Measurements from ENCODE around the gene TMEM250.
"Not testable (repeated sequence)": the region's sequence is repeated elsewhere in the genome, so short reads cannot be mapped to it uniquely, and the experiment has no call there.

TMEM250 gene

DNA sequence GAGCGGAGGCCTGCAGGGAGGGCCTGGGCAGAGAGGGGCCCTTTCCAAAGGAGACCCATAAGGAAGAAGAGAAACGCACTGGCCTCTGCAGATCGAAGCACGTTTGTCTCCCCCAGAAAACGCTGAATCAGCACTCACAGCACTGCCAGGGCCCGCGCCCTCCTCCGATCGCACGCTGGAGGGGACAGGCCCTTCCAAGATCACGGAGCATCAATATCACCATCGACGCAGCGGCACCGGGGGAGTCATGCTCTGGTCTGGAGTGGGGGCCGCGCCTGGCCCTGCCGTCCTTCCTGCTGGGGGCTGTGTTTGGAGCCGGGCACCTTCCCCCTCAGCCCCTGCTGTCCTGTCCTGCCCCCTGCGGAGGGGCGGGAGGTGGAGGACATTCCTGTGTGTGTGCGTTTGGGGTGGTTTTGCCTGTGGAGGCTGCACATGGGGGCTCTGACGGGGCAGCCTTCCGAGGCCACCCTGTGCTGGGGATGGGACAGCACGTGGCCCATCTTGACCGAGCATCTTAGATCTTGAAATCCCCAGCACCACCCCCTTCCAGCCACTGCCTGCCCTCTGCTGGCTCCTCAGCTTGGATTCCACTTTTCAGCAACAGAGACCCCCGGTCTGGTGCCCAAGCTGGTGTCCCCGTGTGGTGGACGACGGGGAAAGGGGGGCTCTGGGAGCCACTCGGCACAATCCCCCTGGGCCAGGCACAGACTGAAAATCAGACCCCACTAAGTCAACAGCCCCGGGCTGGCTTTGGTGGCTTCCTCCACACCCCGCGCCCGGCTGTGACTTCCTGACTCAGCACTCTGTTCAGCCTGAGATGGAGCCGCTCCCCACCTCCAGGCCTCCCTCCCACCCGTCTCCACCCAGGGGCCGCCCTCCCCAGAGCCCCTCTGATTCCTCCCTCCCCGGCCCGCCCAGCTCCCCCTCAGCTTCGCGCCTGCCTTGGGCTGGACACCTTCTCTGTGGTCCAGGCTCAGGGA is 8.3 kb downstream of the TMEM250 start:
- peak; percentile 45 for DNase-seq

DNA sequence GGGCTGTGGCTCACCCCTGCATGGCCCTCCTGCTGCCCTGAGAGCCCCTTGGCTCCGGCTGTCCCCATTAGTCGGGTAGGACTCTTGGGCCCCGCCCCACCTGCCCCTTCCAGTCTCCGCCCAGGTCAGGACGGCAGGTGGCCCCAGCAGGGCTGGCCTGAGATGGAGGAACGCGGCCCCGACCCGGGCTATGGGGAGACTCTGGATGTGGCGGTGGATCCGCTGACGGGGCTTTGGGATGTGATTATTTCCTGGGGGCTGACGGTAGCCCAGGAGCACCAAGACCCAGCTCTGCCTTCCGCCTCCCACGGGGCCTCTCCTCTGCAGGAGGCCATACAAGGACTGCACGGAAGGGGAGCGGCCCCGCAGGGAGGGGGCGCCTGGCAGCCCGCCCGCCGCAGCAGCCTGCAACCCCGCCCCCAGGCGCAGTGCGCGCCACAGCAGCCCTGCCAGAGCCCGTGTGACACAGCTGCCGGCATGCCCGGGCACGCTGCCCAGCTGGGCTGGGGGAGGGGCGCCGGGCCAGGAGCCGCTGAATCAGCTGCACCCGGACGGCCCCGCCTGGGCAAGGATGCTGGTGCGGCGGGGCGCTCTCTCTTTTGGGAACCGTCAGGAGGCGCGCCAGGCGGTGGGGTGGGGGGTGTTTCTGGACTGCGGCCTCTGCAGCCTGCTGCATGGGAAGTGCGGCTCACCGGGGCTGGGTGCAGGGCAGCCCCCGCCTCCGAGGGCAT is 9.2 kb downstream of the TMEM250 start:
- DNase-seq = peak; percentile 88

DNA sequence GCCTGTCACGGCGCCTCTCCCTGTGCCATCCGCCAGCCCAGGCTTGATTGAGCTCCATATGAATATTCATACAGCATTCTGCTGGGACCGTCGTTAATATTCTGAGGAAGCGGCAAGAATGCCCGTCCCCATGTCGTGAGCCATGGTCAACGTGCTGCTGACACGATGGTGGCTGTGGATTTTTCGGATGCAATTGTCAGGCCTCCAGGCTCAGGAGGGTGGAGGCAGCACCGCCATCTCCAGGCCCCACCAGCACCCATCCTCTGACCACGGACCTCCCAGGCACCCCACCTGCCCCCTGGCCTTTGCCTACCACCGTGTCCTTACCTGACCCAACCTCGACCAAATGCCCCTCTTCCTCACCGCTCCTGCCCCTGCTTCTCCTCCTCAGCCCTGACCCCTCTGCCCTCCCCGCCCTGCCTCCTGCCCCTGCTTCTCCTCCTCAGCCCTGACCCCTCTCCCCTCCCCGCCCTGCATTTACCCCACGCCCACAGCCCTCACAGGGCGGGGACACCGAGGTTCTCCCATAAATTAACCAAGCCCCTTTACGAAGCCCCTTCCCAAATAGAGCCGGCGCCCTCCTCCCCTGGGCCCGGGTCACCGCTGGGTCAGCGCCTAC is 9.9 kb downstream of the TMEM250 start:
- DNase-seq = no peak

DNA sequence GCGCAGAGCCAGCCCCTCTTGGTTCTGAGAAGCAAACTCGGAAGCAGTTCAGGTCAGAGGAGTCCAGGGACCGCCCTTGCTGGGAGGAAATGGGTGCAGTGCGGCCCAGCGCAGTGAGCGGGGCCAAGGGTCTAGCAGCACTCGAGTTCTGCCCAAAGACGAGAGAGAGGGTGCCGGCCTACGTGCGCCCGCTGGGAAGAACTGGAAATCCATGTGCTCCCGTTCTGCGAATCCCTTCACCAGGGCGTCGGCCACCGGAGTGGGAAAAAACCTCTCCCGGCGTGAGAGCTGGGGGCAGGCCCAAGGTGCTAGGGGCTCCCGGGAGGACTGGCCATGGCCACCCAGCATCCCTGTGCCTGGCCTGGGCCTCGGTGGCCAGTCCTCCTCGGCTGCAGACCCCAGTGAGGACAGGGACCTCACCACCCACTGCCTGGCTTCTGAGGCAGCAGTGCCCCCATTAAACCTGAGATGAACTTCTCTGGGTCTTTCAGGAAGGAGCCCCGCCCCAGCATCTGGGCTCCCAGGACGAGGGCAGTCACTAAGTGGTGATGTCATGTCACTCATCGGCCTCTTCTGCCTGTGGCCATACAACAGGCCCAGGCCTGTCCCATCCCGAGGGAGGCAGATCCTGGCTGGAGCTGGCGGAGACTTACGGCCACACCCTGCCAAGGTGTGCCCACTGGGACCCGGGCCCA is 10.6 kb downstream of the TMEM250 start:
- no peak for DNase-seq

DNA sequence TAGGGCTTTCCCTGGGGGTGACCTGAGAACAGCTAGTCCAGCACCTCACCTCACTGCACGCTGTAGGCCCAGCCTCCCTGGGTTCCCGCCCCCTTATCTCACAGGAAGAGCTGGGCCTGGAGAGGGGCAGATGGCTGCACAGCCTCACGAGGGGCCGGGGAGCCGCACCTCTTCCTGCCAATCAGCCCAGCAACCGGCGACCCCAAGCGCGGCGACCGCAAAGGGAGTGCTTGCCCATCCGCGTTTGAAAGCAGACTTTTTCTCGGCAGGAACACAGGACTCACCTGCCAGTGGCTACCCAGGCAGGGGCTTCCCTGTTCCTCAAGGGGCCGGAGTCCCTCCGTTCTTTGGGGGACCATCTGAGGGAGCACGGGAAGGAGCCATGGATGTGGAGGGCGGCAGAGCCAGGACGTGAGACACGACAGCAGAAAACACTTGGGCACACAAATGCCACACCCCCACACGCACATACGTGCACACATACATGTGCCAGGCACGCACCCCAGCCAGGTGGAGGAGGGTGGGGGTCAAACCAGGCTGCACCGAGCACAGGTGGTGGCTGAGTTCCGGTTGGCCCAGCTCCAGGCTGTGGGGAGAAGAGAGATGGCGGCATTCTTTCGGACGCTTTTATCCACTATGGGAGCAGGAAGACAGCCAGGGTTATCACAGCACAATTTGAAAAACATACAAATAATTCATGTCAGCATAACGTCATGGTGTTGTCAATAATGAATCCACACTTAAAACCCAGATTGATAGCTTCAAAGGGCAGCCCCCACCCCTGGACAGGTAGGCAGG is 11.3 kb downstream of the TMEM250 start:
- no peak for DNase-seq

DNA sequence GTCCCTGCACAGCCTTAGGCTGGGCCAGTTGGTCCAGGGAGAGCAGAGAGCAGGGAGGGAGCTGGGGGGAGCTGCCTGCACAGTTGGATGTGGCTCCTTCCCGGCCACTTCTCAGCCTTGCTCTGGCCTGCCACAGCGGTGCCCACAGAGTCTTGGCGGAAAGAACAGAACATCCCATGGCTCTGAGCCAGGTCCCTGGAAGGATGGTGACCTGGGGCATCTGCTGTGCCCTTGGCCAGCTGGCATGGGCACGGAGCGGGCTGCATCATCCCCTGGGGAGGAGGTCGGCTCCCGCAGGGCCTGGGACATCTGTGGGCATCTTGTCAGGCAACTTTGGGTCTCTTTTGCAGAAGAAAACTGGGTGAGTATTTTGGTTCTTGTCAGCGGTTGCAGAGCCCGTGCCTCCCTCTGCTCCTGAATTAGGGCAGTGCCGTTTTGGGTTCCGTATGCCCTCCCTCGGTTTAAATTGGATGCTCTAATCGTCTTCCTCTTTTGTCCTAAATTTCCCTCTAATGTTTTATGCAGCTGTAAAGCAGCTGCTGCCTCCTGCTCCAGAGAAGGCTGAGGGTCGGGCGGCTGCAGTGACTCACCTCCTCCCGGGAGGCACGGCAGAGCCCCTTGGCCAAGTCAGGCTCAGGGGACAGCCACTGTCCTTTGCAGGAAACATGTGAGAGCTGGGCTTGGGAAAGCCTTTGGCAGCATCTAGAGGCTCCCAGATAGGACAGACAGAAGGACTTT is 13.1 kb downstream of the TMEM250 start:
- no peak for DNase-seq

DNA sequence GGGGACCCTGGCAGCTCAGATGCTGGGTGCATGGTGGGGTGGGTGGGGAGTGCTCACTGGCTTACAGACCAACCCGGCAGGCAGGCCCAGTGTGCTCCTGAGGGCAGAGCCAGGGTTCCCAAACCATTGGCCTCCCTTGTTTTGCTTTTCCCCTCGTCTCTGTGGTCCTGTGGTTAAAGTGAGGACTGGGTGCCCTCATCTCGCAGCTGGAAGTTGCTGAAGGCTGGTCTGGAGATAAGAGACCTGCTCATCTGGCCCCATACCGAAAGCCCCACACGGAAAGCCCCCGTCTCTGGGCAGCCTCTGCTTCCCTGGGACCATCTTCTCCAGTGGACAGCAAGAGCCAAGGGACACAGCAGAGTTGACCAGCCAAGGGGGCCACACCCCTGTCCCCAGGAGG is 13.8 kb downstream of the TMEM250 start:
- no peak for DNase-seq

DNA sequence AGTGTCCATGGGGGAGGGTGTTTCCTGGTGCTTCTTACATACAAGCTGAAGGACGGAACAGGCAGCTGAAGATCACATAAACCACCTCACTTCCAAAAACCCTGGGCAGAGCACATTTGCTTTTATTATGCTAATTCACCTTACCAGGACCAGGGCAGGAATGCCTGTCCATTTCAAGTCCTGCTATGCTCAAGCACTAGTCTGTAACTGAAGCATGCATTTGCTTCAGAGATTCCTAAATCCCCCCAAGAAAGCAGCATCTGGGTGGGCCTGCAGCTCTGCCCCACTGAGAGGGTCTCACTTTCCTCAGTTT is 14.2 kb downstream of the TMEM250 start:
- DNase-seq = no peak

DNA sequence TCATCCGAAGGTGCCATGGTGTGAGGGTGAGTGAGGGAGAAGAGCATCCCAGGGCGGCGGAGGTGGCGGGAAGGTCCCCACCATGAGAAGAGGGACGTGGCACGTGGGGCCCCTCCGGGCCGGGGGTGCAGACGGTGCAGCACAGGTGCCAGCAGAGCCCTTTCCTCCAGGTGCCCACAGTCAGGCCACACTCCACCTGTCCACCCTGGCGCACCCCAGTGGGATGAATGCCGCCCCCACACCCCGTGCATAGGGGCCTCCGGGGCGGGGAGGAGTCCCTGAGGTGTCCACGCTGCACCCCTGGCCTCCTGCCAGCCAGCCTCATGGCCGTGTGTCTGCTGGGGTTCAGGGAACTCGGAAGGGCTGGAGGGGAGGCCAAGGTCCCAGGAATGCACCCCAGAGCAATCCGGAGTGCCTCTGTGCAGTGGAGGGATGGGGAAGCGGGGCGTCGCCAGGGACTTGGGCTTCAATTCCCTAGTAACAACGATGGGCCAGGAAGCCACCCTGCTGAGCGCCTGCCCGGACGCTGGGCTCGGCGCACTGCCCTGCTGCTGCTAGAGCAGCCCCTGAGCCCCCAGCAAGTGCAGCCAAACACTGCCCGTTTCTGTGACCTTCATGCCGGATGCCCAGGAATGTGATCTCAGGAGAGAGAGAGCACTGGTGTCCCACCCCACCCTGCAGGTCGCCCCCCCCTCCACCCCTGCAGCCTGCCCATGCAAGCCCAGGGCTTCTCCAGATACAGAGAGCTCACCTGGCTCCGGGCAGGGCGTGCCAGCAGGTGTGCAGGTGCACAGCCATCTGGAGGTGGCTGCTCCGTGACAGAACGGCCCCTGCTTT is 14.8 kb downstream of the TMEM250 start:
- no peak for DNase-seq

DNA sequence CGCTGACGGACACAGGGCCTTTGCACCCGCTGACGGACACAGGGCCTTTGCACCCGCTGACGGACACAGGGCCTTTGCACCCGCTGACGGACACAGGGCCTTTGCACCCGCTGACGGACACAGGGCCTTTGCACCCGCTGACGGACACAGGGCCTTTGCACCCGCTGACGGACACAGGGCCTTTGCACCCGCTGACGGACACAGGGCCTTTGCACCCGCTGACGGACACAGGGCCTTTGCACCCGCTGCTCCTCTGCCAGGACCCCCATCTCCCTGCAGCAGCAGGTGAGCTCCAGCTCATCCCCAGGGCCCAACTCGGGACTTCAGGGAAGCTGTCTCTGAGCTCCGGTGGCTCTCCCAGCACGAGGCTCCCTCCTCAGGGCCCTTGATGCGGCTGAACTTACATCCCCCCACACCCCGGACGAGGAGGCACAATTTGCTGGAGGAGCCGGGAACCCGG is 17.0 kb downstream of the TMEM250 start:
- DNase-seq = not testable (repeated sequence)

DNA sequence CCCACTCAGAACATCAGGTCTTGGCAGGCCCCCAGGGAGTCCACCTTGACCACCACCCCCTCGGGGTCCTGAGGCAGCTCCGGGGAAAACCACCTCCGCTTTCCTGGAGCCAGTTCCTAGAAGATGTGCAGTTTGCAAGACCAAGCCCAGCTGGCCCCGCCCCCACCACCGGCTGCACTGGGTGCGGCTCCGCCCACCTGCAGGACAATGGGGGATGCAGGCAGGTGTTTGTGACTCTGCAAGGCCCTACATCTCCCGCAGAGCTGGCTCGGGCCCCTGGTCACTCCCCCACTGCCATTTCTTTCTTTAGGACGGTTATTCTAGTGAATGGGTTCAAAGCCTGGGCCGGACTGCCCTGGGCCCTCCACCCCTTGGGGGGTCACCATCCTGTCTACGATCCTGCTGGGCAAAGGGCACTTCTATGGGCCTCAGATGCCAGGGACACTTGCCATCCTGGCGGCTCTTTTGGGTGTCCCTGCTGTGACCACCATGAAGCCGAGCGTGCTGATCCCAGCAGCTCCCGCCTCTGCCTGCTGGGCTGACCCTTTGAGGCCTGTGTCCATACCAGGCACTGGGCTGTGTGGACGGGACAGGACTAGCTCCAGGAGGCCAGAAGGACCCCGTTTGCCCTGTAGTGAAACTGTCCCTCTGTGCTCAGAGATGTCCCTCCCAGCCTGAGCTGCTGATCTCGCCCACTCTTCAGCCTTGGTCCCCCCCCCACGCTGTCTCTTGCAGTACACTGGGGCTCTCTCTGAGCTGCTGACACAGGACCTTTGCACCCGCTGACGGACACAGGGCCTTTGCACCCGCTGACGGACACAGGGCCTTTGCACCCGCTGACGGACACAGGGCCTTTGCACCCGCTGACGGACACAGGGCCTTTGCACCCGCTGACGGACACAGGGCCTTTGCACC is 17.7 kb downstream of the TMEM250 start:
- no peak for DNase-seq

DNA sequence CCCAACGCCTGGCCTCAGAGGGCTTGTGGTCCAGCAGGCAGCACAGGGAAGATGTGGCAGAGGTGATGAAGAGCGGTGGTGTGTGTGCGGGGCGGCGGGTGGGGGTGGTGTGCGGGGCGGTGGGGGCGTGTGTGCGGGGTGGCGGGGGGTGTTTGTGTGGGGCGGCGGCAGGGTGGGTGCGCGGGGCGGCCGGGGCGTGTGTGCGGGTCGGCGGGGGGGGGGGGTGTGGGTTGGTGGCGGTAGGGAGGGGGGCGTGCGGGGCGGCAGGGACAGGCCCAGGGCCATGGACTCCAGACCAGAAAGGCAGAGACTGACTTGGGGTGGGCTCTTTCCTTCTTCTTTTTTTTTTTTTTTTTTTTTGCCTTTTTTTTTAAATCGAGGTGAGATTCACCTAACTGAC is 19.1 kb downstream of the TMEM250 start:
- no peak for DNase-seq

DNA sequence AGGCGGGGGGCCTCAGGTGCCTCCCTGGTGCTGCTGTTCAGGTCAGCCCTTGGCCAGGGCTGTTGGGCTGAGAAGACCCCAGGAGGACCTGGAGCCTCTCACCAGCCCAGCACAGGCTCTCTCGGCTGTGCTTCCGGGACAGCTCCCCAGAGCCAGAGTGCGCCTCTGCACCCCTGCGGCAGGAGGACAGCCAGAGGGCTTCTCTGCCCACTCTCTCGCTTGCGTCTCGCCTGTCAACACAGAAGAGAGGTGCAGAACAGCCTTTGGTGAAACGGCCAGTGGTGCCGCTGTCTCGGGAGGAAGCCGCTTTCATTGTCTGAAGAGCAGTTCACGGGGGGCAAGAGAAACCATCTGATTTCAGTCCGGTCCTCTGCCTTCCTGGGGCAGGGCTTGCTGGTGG is 19.8 kb downstream of the TMEM250 start:
- DNase-seq = no peak

DNA sequence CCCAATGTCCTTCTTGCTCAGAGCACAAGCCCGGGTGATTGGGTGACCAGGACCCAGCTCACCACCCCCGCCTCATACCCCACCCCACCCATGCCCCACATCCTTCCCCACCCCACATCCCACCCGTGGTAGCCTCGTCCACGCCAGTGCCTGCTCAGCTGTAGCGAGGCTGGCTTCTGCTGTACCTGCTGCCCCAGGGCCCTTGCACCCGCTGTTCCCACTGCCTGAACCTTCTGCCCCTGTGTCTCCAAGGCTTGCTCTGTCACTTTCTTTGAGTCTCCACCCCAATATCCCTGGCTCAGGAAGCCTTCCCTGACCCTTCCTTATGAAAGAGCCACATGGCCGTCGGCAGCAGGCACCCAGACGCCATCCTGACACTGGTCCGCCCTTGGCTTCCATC is 20.5 kb downstream of the TMEM250 start:
- no peak for DNase-seq

DNA sequence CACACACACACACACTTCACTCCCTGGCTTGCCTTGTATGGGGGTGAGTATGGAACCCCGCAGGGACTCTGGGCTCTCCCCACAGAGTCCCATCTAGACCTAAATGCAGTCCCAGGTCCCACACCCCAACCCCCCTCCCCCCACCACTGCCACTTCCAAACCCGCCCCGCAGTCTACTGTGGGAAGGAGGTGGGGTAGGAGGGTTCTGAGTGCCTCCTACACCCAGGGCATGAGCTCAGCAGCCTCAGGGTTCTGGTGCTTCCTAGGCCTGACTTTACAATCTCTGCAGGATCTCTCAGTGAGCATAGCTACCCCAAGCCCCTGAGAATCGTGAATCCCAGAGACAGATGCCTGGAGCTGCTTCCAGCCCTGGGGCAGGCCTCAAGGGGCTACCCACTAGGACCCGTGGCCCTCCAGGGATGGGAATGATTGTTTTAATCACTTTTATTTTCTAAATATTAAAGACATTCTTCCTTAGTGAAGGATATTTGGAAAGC is 22.1 kb downstream of the TMEM250 start:
- DNase-seq = no peak

DNA sequence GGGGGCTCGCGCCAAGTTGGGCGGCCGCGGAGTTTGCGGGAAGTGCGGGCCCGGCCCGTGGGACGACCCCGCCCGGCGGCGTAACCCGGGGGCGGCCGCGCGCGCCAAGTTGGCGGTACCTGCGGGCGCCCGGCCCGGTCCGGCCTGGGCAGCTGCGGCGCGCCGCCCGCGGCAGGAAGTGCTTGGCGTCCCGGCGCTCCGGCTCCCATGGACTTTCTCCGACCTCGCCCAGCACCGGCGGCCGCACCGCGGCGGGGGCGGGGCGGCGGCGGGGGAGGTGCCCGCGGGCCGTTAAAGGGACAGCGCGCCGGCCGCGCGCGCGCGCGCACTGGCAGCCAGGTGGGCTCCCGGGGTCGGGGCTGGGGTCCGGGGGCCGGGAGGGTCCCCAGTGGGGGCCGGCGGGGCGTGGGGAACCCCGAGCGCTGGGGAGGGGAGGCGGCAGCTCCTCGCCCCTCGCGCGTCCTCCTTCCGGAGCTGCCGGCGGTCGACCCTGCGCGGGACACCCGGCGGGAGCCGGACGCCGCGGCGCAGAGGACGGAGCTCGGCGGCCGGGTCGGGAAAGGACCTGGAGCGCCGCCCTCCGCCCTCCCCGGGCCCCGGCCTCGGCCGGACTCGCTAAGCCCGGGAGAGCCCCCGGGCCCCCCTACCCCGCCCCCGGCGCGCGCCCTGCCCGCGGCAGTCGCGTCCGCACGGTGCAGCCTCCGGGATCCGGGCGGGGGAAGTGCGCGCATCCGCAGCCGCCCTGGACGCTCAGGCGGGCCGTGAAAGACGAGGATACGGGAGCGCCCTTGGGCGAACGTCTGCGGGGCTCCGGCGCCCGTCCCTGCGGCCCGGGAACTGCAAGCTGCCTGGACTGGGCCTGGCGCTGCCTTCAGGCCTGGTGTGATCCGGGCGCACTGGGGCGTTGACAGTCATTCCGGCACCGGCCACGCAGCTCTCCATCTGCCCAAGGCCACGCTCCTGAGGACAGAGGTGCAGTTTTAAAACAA is 23.3 kb downstream of the TMEM250 start, which contains the start of gene NACC2:
Gene NACC2 (minus strand): TSS at position 220 of the 989 bp plus-strand sequence. CDS start 44,768 bp downstream, outside the sequence.
- peak; percentile 10 for DNase-seq

DNA sequence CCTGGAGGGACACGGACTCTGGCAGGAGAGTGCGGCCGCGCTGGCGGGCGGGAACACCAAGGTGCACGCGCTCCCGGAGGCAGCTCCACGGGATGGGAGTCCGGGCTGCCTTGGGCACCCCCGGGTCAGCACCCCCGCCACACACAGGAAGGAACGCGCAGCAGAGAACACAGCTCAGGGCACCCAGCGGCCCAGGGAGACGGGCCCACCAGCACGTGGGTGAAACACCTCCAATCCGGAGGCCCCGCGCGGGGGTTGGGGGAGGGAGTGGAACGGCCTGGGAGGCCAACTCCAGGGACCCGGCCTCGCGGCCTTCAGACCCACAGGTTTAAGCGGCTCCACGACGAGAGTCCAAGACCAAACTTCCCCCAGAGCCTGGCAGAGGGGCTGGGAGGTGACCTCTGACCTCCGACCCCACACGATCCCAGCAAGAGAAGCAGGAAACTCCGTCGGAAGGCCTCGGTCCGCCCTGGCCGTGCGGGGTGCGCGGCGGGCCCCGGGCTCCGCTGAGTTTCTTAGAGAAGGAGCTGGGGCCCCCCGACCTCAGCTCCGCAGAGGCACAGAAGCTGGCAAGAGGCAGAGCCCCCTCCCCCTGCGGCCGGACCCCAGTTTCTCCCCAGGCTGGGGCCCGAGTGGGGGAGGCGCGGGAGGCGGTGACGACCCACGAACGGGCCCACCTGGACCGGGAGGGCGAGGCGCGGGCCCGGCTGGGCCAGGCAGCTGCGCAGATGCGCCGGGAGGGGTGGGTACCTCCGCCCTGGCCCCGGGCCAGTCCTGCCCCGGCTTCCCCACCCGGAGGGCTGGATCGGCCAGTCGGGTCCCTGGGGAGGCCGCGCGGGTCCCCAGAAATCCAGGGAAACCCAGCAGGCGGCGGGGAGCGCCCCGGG is 24.4 kb downstream of the TMEM250 start:
- DNase-seq = peak; percentile 43

All from stimulated activated naive CD4-positive, alpha-beta T cell treated with Interleukin-2 at 50 U/mL for 16 hours (primary cell).